Nephron (organoid): ENCODE data around the gene LYPD8.
"Not testable (repeated sequence)": the region's sequence is repeated elsewhere in the genome, so short reads cannot be mapped to it uniquely, and the experiment has no call there.

Experiments used
- H3K27ac Mint-ChIP-seq, 3 experiments: 2 replicates each; pipeline ENCODE4 v1.8.0; 2020; ENCODE audit warnings: mixed read lengths in 3 of 3, mild to moderate bottlenecking in 2 of 3, moderate library complexity in 1 of 3
- H3K27me3 Mint-ChIP-seq: 2 replicates; pipeline ENCODE4 v1.8.0; 2021; ENCODE audit warnings: low read depth, mild to moderate bottlenecking, moderate library complexity, mixed read lengths
- H3K36me3 Mint-ChIP-seq: 2 replicates; pipeline ENCODE4 v1.8.0; 2020; ENCODE audit warnings: low read depth, mixed read lengths
- H3K4me1 Mint-ChIP-seq: 2 replicates; pipeline ENCODE4 v1.8.0; 2020; ENCODE audit warnings: mixed read lengths
- H3K4me3 Mint-ChIP-seq, 3 experiments: 2 replicates each; pipeline ENCODE4 v1.8.0; 2020; ENCODE audit warnings: mild to moderate bottlenecking in 3 of 3, mixed read lengths in 3 of 3, moderate library complexity in 2 of 3
- H3K9me3 Mint-ChIP-seq: 2 replicates; pipeline ENCODE4 v1.8.0; 2020; ENCODE audit warnings: mixed read lengths
- CTCF ChIP-seq, 3 experiments: fragments of 200-600 bp; sonication (generic); IDR thresholded peaks; one replicate each; pipeline ENCODE4 v1.5.0; 2021; ENCODE audit warnings: antibody characterized with exemption in 3 of 3; ENCODE audit not compliant: unreplicated experiment in 3 of 3

LYPD8 gene, protein sequence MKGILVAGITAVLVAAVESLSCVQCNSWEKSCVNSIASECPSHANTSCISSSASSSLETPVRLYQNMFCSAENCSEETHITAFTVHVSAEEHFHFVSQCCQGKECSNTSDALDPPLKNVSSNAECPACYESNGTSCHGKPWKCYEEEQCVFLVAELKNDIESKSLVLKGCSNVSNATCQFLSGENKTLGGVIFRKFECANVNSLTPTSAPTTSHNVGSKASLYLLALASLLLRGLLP

GRCh38 chr1:248755517-248755916, at the start of gene LYPD8:
TSS of gene LYPD8 (minus strand) at chr1:248755759. CDS start at chr1:248751081, 4,678 bp downstream.
- Mint-ChIP-seq H3K9me3 (peaks cover 33% of the 10 kb centered on the region), H3K4me1 (no peaks in the 10 kb centered on the region), H3K4me3 (no peak within 1 kb of the TSS), H3K27me3 (peaks cover under 1% of the 10 kb centered on the region), H3K36me3 (no peaks in the 10 kb centered on the region), H3K27ac (no peak within 1 kb of the TSS)
- TF ChIP-seq CTCF (IDR thresholded peaks at IDR 0.05; ENCODE audit: unreplicated experiment in 3 of 3), result no peak

DNA sequence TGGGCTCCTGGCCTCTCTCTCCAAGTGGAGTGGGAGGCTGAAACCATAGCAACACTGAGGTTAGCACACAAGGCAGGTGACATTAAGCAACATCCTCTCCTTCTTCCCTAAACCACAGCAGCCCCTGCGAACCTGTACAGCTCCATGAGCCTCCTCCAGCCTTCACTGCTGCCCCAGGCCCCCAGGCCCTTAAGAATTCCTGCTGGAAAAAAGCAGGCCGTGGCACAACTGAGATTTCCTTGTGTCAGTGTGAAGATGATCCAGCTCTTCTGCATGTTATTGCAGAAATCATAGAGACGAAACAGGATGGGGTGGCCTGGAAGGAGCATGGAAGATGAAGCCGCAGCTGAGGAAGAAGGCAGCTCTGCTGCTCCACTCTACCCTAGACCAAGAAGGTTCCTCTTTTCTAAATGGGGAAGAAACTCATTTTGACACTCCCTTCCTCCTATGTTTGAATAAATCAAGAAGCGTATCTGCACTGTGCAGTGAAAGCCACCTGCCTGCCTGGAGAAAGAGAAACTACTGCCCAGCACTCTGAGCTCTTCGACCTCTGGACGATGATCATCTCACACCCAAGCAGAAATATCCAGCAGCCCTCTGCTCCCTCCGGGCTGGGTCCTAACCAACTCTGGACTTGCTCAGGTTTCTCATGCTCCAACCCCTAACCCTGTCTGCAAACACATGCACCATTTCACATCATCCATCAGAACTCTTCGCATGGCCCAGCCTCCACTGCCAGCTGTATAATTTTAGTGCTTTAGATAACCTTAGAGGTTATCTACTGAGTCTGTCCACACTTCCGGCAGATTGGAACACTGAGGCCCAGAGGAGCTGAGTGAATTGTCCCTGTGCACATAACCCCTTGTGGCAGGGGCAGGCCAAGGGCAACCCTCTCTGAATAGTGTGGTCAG, 49.5 kb upstream of the LYPD8 start:
- no peak for TF ChIP-seq CTCF (IDR thresholded peaks at IDR 0.05; ENCODE audit: unreplicated experiment in 3 of 3)
- H3K4me3 Mint-ChIP-seq, result no peak overlapping the region

DNA sequence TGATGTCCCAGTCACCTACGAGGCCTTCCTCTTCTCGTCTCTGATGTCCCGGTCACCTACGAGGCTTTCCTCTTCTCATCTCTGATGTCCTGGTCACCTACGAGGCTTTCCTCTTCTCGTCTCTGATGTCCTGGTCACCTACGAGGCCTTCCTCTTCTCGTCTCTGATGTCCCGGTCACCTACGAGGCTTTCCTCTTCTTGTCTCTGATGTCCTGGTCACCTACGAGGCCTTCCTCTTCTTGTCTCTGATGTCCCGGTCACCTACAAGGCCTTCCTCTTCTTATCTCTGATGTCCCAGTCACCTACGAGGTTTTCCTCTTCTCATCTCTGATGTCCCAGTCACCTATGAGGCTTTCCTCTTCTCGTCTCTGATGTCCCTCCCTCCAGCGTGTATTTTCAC, 47.9 kb upstream of the LYPD8 start:
- not testable (repeated sequence) for H3K27ac Mint-ChIP-seq, H3K4me3 Mint-ChIP-seq, H3K4me1 Mint-ChIP-seq, H3K27me3 Mint-ChIP-seq, H3K36me3 Mint-ChIP-seq, H3K9me3 Mint-ChIP-seq

More for the DNA sequence above, 49.5 kb upstream of the LYPD8 start:
- Mint-ChIP-seq H3K36me3 (no peaks in the 10 kb centered on the region), H3K27ac (no peak overlapping the region), H3K27me3 (peaks cover 7% of the 10 kb centered on the region), H3K9me3 (peaks cover 5% of the 10 kb centered on the region), H3K4me1 (no peaks in the 10 kb centered on the region)

- TF ChIP-seq CTCF (IDR thresholded peaks at IDR 0.05; ENCODE audit: unreplicated experiment in 3 of 3), result no peak
- peaks cover 5% of the 10 kb centered on the region for H3K9me3 Mint-ChIP-seq
- H3K27ac Mint-ChIP-seq, result no peak overlapping the region
- peaks cover 7% of the 10 kb centered on the region for H3K27me3 Mint-ChIP-seq
- no peaks in the 10 kb centered on the region for H3K36me3 Mint-ChIP-seq
- no peak overlapping the region for H3K4me3 Mint-ChIP-seq
- no peaks in the 10 kb centered on the region for H3K4me1 Mint-ChIP-seq
These were observed 46.9 kb upstream of the LYPD8 start for GRCh38 chr1:248802454-248802853.

- Mint-ChIP-seq H3K4me1 (no peaks in the 10 kb centered on the region), H3K36me3 (no peaks in the 10 kb centered on the region), H3K9me3 (peaks cover 10% of the 10 kb centered on the region), H3K4me3 (no peak overlapping the region), H3K27ac (no peak overlapping the region), H3K27me3 (peaks cover 4% of the 10 kb centered on the region)
- no peak for TF ChIP-seq CTCF (IDR thresholded peaks at IDR 0.05; ENCODE audit: unreplicated experiment in 3 of 3)
These were observed 44.9 kb upstream of the LYPD8 start for GRCh38 chr1:248800459-248800858.

- H3K4me1 Mint-ChIP-seq, result no peaks in the 10 kb centered on the region
- peaks cover 13% of the 10 kb centered on the region for H3K9me3 Mint-ChIP-seq
- H3K27me3 Mint-ChIP-seq, result peaks cover 4% of the 10 kb centered on the region
- H3K4me3 Mint-ChIP-seq, result no peak overlapping the region
- TF ChIP-seq CTCF (IDR thresholded peaks at IDR 0.05; ENCODE audit: unreplicated experiment in 3 of 3), result no peak
- H3K36me3 Mint-ChIP-seq, result no peaks in the 10 kb centered on the region
- H3K27ac Mint-ChIP-seq, result no peak overlapping the region
These were observed 43.2 kb upstream of the LYPD8 start for GRCh38 chr1:248798791-248799190.

DNA sequence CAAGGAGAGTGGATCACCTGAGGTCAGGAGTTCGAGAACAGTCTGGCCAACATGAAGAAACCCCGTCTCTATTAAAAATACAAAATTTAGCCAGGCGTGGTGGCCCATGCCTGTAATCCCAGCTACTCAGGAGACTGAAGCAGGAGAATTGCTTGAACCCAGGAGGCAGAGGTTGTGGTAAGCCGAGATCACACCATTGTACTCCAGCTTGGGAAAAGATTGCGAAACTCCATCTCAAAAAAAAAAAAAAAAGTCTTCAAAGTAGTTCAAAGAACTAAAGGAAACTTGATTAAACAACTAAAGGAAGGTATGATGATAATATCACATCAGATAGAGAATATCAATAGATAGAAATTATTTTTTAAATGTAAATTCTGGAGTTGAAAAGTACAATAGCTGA, 39.1 kb upstream of the LYPD8 start:
- peaks cover 12% of the 10 kb centered on the region for H3K9me3 Mint-ChIP-seq
- not testable (repeated sequence) for H3K36me3 Mint-ChIP-seq, H3K27me3 Mint-ChIP-seq, H3K4me1 Mint-ChIP-seq, H3K4me3 Mint-ChIP-seq, H3K27ac Mint-ChIP-seq
